Measurements from ENCODE around the gene CCL5. TPM values are rescaled to one million over a fixed set of nuclear protein-coding genes. Genes with fewer than 3 reads are reported as not detected.
A peak's percentile ranks its signal among the peaks of the same experiment; 100 is the strongest.

Gene CCL5
- total and polyA plus RNA-seq, 3 donors from 2014 or later: 0.87 to 16.2 TPM; not detected in 1

- H3K4me3 ChIP-seq: no peak overlapping the region
- H3K36me3 ChIP-seq (ENCODE audit: low read depth, missing control alignments): no peaks in the 10 kb centered on the region
- H3K9me3 ChIP-seq: no peaks in the 10 kb centered on the region
- intact Hi-C loops (cut with DNase I; ENCODE audit: low total_unique reads): no loop called here
- no peak overlapping the region for H3K27ac ChIP-seq
- 100% methylated on average over 1 to 2 of the region's 2 CpGs for WGBS, 2 donors
- H3K4me1 ChIP-seq: no peaks in the 10 kb centered on the region
- DNase-seq: no peak
- TF ChIP-seq, protein P1, sequence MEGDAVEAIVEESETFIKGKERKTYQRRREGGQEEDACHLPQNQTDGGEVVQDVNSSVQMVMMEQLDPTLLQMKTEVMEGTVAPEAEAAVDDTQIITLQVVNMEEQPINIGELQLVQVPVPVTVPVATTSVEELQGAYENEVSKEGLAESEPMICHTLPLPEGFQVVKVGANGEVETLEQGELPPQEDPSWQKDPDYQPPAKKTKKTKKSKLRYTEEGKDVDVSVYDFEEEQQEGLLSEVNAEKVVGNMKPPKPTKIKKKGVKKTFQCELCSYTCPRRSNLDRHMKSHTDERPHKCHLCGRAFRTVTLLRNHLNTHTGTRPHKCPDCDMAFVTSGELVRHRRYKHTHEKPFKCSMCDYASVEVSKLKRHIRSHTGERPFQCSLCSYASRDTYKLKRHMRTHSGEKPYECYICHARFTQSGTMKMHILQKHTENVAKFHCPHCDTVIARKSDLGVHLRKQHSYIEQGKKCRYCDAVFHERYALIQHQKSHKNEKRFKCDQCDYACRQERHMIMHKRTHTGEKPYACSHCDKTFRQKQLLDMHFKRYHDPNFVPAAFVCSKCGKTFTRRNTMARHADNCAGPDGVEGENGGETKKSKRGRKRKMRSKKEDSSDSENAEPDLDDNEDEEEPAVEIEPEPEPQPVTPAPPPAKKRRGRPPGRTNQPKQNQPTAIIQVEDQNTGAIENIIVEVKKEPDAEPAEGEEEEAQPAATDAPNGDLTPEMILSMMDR (IDR thresholded peaks at IDR 0.05): no peak
- no peak for TF ChIP-seq POLR2A (IDR thresholded peaks at IDR 0.05)
- H3K27me3 ChIP-seq: no peaks in the 10 kb centered on the region
Observed at GRCh38 chr17:35856603-35857002, 23.6 kb downstream of the CCL5 start.

- H3K36me3 ChIP-seq (ENCODE audit: low read depth, missing control alignments): no peaks in the 10 kb centered on the region
- no peaks in the 10 kb centered on the region for H3K9me3 ChIP-seq
- DNase-seq: no peak
- intact Hi-C loops (cut with DNase I; ENCODE audit: low total_unique reads): no loop called here
- H3K27ac ChIP-seq: no peak overlapping the region
- no peaks in the 10 kb centered on the region for H3K4me1 ChIP-seq
- WGBS, 2 donors: 73 to 80% methylated on average over 5 of the region's 5 CpGs
- TF ChIP-seq, protein P1 (IDR thresholded peaks at IDR 0.05): no peak
- no peak for TF ChIP-seq POLR2A (IDR thresholded peaks at IDR 0.05)
- no peaks in the 10 kb centered on the region for H3K27me3 ChIP-seq
- H3K4me3 ChIP-seq: no peak overlapping the region
Observed at GRCh38 chr17:35855965-35856364, 24.2 kb downstream of the CCL5 start.

GRCh38 chr17:35849469-35850348 lies 30.5 kb downstream of the CCL5 start:
- H3K36me3 ChIP-seq (ENCODE audit: low read depth, missing control alignments): no peaks in the 10 kb centered on the region
- DNase-seq: peak; percentile 62

GRCh38 chr17:35847633-35848373 lies 32.4 kb downstream of the CCL5 start:
- Histone ChIP-seq H3K36me3 (ENCODE audit: low read depth, missing control alignments) (no peaks in the 10 kb centered on the region), H3K4me1 (no peaks in the 10 kb centered on the region), H3K27ac (no peak overlapping the region), H3K4me3 (no peak overlapping the region), H3K9me3 (no peaks in the 10 kb centered on the region), H3K27me3 (no peaks in the 10 kb centered on the region)
- WGBS, 2 donors: 56 to 60% methylated on average over 4 of the region's 4 CpGs
- TF ChIP-seq, protein P1 (IDR thresholded peaks at IDR 0.05): no peak
- no peak for TF ChIP-seq POLR2A (IDR thresholded peaks at IDR 0.05)
- no peak for DNase-seq
- intact Hi-C loops (cut with DNase I; ENCODE audit: low total_unique reads): no loop called here

More at GRCh38 chr17:35849469-35850348, 30.5 kb downstream of the CCL5 start:
- intact Hi-C loops (cut with DNase I; ENCODE audit: low total_unique reads): no loop called here
- no peak for TF ChIP-seq POLR2A (IDR thresholded peaks at IDR 0.05)
- TF ChIP-seq, protein P1 (IDR thresholded peaks at IDR 0.05): peak; percentile 64 to 84 (median 70)
- Histone ChIP-seq H3K27me3 (no peaks in the 10 kb centered on the region), H3K4me1 (no peaks in the 10 kb centered on the region), H3K27ac (no peak overlapping the region), H3K4me3 (no peak overlapping the region), H3K9me3 (no peaks in the 10 kb centered on the region)
- WGBS, 2 donors: 66 to 72% methylated on average over 7 of the region's 7 CpGs
